NK-92 (cell line): ENCODE measurements around the gene ADAMTS9.
"Not testable (repeated sequence)": the region's sequence is repeated elsewhere in the genome, so short reads cannot be mapped to it uniquely, and the experiment has no call there.

Experiments
- DNase-seq: peaks from one replicate; lab custom pipeline; 2025; ENCODE audit not compliant: unreplicated experiment; lab: John Stamatoyannopoulos, UW

Gene ADAMTS9

DNA sequence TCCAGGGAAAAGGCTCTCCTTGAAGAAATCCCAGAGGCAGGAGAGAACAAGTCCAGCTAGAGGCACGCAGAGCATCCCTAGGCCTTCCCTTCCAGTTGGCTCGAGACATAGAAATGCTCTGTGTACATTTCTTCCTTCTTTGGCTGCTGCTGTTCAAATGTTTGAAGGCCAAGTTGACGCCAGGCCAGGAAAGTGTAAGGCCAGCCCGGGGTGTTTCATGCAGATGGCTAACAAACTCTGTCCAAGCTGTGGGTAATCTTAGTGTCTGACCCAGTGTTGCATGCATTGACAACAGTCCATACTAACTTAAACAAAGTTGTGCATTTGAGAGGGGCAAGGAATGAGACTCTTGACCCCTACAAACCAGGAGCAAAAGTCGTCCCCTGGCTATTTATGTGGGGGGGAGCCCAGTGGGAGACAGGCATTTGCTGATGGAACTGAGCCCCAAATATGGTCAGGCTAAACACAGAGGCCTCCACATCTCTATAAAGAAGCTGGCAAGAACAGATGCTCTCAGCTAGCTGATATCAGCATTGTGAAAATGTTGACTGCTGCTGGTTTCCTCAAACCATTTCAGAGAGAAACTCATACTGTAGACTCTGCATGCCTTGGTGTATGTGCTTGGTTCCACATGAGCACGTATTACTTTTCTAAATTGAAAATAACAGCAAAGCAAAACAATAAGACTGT lies 139.5 kb downstream of the ADAMTS9 start:
- no peak for DNase-seq

DNA sequence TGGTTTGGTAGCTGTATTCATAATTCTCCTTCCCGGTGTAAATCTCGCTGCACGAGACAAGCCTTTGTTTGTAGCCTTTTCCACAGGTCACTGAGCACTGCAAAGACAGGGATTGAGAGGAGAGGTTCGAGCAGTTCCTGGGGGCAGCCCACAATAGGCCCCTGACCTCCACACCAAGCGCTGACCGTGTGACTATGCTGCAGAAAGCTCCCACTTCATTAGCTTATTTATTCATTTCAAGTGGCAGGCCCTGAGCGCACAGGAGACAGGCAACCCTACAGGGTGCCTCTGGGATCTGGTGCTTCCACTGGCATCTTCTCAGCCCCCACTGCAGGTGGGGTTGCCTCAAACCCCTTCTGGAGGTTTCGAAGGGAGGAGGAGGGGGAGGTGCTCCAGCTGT lies 140.9 kb downstream of the ADAMTS9 start:
- no peak for DNase-seq

DNA sequence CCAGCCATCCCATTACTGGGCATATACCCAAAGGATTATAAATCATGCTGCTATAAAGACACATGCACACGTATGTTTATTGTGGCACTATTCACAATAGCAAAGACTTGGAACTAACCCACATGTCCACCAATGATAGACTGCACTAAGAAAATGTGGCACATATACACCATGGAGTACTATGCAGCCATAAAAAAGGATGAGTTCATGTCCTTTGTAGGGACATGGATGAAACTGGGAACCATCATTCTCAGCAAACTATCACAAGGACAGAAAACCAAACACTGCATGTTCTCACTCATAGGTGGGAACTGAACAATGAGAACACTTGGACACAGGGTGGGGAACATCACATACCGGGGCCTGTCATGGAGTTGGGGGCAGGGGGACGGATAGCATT lies 142.6 kb downstream of the ADAMTS9 start:
- DNase-seq: not testable (repeated sequence)

DNA sequence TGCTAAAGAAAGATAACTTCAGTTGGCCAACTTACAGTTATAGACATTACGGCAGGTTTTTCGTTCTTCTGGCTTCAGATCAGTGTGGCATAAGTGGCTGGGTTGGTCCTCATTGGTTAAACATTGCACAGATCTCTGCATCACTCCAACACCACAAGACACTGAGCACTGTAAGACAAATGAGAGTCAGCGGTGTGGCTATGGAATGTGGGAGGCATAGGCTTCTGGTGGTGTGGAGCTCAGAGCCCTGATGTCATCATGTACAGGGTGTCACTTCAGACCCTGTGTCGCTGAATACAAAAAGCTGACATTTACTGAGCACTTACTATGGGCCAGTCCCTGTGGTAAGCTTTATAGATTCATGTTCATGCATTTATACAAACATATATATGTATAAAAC lies 146.0 kb downstream of the ADAMTS9 start:
- no peak for DNase-seq

DNA sequence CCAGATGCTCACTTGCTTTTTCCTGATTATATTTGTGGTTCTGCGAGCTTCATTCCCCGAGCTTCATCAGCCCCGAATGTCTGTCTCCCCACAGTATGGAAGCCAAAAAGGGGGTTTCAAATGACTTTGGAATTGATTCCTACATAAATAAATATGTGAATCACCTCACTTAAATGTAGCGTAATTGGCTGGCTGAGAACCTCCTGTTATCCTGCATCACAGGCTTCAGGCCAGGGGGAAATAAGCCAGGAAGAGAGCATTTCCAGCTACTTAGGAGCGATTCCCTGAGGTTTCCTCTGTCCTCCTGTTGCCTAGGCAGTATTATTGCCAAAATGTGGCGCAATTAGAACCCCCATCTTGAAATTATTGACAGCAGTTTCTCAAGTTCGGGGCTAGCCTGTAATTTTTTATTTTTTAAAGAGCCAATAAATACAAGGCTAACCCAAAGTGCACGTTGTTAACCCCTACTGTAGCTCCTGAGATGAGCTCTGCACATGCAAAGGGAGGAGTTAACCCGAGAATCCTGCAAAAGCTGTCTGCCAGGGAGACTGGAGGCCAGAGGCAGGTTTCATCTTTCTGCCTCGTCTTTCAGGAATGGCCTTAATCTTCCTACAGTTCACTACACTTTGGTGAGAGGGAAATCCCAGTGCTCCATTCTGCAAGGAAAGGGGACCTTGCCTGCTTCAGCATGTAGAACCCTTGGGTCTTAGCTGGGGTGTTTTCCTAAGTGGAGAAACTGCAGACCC lies 148.2 kb downstream of the ADAMTS9 start:
- no peak for DNase-seq

DNA sequence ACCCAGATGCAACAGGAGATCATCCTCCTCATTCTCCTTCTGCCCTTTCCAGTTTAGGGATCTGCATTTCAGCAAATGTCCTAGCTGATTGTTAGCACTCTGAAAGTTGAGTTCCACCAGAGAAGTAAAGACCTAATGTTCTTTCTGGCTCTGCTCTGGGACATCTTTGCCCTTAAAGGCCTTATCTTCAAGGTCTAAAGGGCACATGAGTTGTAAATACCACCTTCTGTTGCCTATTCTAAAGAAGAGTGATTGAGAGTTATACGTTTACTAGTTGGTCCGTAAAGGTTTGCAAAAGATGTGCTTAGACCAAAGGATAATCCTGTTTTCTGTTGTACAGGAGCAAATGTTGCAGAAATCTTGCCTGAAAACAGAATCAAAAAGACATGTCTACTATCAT lies 151.6 kb downstream of the ADAMTS9 start:
- DNase-seq: no peak

DNA sequence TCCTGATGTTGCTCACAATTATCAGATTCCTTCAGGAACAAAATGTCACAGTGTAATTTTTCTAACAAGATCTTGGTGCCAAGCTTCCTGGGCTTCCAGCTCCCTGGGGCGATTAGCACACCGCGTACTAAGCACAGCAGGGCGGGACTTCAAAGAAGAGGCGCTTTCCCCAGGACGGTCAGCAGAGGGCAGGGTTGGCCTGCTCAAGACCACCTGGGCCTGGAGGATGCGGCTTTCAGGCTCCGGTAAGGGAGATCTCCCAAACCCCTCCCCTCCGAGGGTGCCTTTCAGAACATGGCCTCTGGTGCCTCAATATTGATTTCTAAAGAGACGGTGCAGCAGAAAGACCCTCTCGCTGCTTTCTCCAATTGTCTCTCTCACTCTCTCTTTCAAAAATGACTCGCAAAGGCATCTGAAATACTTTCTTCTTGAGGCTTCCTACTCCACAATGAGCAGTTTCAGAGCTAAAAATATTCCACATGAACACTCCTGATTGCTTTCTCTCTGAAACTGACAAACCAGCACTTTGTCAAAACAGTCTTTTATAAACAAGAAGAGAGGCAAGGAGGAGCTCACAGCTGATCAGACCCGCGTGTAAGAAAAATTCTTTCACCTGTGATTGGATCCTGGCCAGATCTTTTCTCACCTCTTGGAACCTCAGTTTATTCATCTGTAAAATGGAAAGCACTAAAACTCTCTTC lies 154.0 kb downstream of the ADAMTS9 start:
- DNase-seq: no peak

DNA sequence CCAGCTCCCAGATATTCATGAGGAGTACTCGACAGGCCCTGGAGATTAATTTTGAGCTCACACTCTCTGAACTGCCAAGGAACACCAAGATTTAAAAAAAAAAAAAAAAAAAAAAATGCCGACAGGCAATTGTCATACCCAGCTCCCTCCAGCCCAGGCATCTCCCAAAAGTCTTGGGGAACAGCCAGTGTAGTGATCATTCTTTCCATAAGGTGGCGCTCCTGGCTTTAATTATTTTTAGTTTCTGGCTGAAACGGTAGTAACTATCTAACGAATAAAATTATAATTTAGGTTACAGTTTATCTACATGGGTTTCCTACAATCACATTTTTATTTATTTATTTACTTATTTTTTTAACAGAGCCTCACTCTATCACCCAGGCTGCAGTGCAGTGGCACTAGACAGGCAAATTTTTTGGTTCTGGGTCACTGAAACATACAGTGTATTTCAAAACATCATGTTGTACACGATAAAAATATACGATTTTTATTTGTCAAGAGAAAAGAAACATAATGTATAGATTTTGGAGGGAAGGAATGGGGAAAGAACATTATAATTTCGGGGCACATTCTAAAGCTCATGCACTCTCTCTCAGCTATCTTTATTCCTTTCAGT lies 157.3 kb downstream of the ADAMTS9 start:
- DNase-seq: no peak

DNA sequence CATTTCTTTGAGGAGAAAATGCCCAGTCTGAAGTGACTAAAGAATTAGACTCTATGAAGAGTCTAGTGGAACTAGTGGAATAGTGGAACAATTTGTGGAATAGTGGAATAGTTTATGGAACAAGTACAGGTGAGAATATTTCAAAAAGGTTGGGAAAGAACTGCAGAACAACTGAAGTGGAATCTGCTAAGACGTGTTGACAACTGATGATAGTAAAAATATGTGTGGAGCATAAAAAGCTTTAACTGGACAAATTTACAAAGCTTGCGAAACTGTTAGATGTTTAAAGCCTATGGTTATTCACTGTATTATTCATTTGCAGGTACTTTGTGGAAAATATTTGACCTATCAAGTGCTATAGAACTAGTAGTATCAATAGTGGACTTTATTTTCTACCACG lies 164.5 kb downstream of the ADAMTS9 start:
- DNase-seq: no peak

DNA sequence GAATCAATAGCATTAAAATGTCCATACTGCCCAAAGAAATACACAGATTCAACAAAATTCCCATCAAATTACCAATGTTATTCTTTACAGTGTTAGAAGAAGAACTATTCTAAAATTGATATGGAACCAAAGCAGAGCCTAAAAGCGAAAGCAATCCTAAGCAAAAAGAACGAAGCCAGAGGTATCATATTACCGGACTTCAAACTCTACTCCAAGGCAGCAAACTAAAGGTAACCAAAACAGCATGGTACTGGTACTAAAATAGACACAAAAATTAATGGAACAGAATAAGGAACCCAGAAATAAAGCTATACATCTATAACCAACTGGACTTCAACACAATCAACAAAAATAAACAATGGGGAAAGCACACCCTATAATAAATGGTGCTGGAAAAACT lies 167.5 kb downstream of the ADAMTS9 start:
- DNase-seq: no peak

DNA sequence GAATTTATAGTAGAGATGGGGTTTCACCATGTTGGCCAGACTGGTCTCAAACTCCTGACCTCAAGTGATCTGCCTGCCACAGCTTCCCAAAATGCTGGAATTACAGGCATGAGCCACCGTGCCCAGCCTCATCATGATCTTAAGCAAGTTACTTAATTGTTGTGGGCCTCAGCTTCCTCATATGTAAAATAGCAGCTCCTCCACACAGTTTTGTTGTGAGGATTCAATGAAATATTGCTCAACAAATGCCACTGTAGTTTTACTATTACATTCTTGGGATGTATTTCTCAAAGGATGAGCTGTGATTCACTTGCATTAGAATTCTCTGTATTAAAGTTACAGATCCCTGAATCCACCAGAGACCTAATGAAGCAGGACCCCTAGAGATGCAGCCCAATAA lies 168.8 kb downstream of the ADAMTS9 start:
- no peak for DNase-seq

DNA sequence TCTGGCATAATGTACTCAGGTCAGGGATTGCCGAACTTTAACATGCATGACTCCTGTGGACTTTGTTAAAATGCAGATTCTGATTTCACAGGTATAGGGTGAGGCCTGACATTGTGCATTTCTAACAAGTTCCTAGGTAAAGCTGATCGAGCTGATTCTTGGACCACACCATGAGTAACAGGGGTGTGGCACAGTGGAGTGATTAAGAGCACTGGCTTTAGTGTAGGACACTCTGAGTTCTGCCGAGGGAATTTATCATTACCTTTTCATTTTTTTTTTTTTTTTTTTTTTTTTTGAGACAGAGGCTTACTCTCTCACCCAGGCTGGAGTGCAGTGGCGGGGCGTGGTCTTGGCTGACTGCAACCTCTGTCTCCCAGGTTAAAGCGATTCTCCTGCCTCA lies 169.3 kb downstream of the ADAMTS9 start:
- no peak for DNase-seq

DNA sequence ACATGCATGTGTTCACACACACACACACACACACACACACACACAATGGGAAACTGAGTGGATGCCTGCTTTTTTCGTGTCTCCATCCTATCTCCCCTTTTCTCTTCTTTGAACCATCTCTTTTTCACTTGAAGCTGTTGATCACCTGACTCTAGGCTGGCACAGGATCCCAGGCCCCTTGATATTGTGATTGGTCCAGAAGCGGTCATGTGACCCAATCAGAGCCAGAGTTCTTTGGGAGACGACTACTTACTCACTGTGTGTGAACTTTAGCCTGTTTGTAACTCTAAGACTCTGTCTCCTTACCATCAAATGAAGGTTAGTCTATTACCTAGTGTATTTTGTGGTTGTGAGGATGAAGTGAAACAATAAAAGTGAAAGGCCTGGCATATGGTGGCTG lies 172.9 kb downstream of the ADAMTS9 start:
- no peak for DNase-seq

DNA sequence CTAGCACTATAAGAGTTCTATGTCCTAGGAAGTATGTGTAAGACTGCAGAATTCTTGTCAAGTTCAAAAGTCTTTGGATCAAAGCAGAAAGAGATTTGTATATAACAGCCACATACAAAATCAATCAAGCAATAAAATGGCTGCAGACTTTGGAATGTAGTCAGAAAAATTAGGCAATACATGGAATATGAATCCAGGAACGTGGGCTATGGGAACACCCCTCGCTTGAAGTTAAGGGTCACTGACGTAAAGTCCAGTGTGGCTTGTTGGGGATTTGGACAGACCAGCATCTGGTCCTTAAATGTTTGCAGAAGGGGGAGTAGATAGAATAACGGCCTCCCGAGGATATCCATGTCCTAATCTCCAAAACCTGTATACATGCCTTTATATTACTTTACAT lies 178.6 kb downstream of the ADAMTS9 start:
- no peak for DNase-seq

DNA sequence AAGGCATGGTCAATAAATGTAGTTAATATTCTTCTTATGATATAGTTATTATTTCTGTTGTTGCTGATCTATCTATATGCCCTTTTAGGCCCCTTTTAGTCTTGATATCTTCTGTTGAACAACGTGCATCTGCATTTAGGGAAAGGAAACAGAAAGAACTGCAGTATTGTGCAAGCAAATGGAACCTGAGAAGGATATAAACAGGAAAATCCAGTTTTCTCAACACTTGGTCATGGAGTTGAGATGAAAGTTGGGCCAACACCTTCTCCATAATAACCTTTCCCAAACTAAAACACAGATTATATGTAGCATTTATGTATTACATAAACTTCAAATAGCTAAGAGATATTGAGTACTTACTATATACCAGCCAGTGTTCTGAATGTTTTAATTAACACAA lies 179.7 kb downstream of the ADAMTS9 start:
- no peak for DNase-seq

DNA sequence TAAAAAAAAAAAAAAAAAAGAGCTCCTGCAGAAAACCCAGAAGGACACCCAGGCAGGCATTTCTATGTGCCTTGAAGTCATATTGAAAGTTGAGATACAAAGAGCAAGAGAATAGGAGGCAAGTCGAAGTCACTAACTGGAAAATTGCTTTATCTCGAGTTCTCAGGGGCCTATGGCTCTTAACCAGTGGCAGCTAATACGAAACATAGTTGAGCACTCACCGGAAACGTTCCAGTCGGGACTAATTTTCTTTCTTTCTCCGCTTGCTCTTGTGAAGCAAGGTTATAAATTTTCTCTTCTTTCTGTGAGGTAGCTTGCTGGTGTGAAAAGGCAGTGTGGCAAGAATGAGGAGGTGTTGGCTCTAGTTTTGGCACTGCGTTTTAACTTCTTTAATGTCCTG lies 181.5 kb downstream of the ADAMTS9 start:
- DNase-seq: no peak

DNA sequence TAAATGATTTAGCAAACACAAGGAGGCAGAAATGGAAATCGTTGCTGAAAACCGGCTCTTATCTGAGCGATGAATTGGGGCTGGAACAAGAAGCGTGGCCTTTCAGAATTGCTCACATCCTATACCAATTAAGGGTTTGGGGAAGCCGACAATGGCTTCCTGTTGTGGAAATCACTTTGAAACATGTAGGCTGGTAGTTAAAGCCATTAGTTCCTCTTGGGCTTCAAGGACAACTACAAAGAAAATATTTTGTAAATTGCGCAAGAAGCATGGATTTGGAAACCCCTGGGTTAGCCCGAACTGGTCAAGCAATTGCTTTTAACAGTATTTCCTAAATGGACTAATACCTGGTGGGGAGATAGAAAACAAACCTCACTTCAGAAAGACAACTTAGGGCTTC lies 182.4 kb downstream of the ADAMTS9 start:
- no peak for DNase-seq

DNA sequence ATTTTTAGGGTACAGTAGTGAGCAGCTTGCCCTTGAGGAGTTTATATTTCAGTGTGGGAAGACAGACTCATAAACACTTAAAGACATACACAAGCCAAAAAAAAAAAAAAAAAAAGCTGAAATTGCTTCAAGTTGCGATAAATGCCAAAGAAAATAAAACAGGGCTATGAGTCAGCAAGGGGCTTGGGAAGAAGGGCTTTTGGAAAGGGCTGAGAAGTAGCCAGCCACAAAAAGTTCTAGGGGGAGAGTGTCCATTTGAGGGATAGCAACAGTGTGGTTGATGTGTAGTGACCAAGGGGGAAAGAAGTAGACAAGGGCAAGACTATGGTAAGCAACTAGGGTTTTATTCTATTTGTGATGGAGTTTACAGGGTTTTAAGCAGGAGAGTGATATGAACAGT lies 185.5 kb downstream of the ADAMTS9 start:
- no peak for DNase-seq

DNA sequence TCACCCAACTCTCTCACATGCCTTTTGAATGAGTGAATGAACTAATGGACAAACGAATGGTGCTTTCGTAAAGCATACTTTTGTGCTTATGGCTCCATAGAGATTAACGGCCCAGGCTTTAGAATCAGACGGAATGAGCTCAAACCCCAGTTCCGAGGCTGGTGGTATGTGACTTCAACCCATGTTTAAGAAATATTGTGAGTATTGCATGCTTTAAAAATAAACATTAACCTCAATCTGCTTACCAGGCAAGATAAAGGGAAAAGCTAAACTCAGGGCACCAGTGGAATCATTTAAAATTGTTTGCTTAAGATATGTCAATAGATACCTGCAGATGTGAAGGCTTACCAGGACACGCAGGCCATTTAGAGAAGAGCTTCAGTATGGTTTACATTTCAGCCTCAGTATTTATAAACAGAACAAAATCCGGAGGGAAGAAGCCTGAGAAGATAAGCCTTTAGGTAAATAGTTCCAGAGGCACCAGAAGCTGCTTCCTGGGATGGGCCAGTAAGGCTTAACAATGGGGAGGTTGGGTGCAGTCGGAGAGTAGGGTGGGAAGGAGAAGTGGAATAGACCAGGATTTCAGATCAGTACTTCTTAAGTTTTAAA lies 186.4 kb downstream of the ADAMTS9 start:
- no peak for DNase-seq

DNA sequence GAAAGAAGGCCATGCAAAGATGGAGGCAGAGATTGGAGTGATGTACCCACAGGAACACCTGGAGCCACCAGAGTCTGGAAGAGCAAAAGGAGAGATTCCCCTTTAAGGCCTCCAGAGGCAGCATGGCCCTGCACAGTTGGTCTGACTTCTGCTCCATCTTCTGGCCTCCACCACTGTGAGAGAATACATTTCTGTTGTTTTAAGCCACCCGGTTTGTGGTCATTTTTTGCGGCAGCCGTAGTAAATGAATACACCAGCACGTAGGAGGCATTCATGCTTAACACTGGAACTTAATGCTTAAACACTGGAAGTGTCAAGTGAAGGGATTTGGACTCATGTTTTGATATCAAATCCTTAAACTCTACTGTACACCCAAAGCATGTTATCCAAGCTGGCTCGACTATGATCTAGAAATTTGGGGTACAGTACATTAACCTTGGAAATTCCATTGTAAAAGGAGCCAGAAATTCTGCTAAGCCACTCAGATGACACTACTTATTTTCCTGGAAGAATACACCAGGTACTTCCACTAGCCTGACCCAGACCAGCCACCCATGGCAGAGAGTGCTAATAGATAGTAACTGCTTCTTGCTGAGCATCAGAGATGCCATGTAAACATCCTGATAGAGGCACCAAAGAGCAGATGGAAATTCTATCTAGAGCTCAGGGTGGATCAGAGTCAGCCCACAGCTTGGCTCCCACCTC lies 190.9 kb downstream of the ADAMTS9 start:
- no peak for DNase-seq
